Neural crest cell (in vitro differentiated cells): ENCODE results near the gene S100A14. TPM values are rescaled to one million over a fixed set of nuclear protein-coding genes. Genes with fewer than 3 reads are reported as not detected.
A peak's percentile ranks its signal among the peaks of the same experiment; 100 is the strongest.
"Not testable (repeated sequence)": the region's sequence is repeated elsewhere in the genome, so short reads cannot be mapped to it uniquely, and the experiment has no call there.

Experiments used
- DNase-seq: peaks from one replicate; pipeline ENCODE4 v3.0.0; 2021; ENCODE audit warnings: low read depth, mixed read lengths, low spot score
- H3K27ac Mint-ChIP-seq: one replicate; pipeline ENCODE4 v1.8.0; 2021; ENCODE audit warnings: mild to moderate bottlenecking, mixed read lengths; ENCODE audit not compliant: unreplicated experiment
- H3K27me3 Mint-ChIP-seq: 2 replicates; pipeline ENCODE4 v1.8.0; 2021; ENCODE audit warnings: low read depth, mild to moderate bottlenecking, mixed read lengths
- H3K36me3 Mint-ChIP-seq: 2 replicates; pipeline ENCODE4 v1.8.0; 2021; ENCODE audit warnings: low read depth, mild to moderate bottlenecking, mixed read lengths
- H3K4me1 Mint-ChIP-seq: 2 replicates; pipeline ENCODE4 v1.8.0; 2021; ENCODE audit warnings: mixed read lengths
- H3K4me3 Mint-ChIP-seq: one replicate; pipeline ENCODE4 v1.8.0; 2021; ENCODE audit warnings: mild to moderate bottlenecking, mixed read lengths
- H3K9me3 Mint-ChIP-seq: 2 replicates; pipeline ENCODE4 v1.8.0; 2021; ENCODE audit warnings: mixed read lengths
- total RNA-seq: library from RNA; stranded (reverse); gene quantifications from 2 replicates; pipeline ENCODE4 v1.2.1, GENCODE V29; 2021
- TF ChIP-seq, protein P1 (sequence below): fragments of 200-600 bp; sonication (generic); conservative IDR thresholded peaks from 2 replicates; pipeline ENCODE4 v1.5.0; 2021; ENCODE audit warnings: antibody characterized with exemption, mild to moderate bottlenecking

S100A14 gene
- total RNA-seq, 1 donor from 2014 or later = not detected

DNA sequence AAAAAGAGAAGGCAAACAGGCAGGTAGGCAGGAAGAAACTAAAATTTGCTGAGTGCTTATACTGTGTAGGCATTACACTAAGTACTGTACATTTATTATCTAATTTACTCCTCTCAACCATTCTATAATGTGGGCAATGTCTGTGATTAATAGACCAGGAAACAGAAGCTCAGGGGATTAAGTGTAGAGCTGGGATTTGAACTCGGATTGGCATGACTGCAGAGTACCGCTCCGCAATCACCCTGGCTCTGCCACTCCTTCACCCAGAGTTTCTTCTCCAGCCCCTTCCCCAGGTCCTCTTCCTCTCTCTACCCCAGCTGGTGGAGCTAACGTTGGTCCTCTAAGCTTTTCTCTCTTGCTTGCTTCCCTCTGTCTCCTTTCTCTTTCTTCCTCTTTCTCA is 39.0 kb downstream of the S100A14 start:
- TF ChIP-seq, protein P1, sequence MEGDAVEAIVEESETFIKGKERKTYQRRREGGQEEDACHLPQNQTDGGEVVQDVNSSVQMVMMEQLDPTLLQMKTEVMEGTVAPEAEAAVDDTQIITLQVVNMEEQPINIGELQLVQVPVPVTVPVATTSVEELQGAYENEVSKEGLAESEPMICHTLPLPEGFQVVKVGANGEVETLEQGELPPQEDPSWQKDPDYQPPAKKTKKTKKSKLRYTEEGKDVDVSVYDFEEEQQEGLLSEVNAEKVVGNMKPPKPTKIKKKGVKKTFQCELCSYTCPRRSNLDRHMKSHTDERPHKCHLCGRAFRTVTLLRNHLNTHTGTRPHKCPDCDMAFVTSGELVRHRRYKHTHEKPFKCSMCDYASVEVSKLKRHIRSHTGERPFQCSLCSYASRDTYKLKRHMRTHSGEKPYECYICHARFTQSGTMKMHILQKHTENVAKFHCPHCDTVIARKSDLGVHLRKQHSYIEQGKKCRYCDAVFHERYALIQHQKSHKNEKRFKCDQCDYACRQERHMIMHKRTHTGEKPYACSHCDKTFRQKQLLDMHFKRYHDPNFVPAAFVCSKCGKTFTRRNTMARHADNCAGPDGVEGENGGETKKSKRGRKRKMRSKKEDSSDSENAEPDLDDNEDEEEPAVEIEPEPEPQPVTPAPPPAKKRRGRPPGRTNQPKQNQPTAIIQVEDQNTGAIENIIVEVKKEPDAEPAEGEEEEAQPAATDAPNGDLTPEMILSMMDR = no peak
- no peaks in the 10 kb centered on the region for H3K36me3 Mint-ChIP-seq
- no peaks in the 10 kb centered on the region for H3K27me3 Mint-ChIP-seq
- H3K4me1 Mint-ChIP-seq = peaks cover 19% of the 10 kb centered on the region
- no peak overlapping the region for H3K4me3 Mint-ChIP-seq
- H3K27ac Mint-ChIP-seq = no peak overlapping the region
- no peaks in the 10 kb centered on the region for H3K9me3 Mint-ChIP-seq
- no peak for DNase-seq

DNA sequence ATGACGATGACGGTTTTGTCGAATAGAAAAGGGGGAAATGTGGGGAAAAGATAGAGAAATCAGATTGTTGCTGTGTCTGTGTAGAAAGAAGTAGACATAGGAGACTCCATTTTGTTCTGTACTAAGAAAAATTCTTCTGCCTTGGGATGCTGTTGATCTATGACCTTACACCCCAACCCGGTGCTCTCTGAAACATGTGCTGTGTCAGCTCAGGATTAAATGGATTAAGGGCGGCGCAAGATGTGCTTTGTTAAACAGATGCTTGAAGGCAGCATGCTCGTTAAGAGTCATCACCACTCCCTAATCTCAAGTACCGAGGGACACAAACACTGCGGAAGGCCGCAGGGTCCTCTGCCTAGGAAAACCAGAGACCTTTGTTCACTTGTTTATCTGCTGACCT is 40.6 kb downstream of the S100A14 start:
- not testable (repeated sequence) for H3K36me3 Mint-ChIP-seq, H3K27ac Mint-ChIP-seq, DNase-seq, H3K27me3 Mint-ChIP-seq, H3K9me3 Mint-ChIP-seq, H3K4me3 Mint-ChIP-seq
- H3K4me1 Mint-ChIP-seq = peaks cover 26% of the 10 kb centered on the region

DNA sequence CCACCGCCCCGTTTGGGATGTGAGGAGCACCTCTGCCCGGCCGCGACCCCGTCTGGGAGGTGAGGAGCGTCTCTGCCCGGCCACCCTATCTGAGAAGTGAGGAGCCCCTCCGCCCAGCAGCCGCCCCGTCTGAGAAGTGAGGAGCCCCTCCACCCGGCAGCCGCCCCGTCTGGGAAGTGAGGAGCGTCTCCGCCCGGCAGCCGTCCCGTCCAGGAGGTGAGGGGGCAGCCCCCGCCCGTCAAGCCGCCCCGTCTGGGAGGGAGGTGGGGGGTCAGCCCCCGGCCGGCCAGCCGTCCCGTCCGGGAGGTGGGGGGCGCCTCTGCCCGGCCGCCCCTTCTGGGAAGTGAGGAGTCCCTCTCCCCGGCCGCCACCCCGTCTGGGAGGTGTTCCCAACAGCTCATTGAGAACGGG is 41.0 kb downstream of the S100A14 start:
- peaks cover 26% of the 10 kb centered on the region for H3K4me1 Mint-ChIP-seq
- not testable (repeated sequence) for H3K36me3 Mint-ChIP-seq, H3K9me3 Mint-ChIP-seq, H3K4me3 Mint-ChIP-seq, H3K27me3 Mint-ChIP-seq, DNase-seq, H3K27ac Mint-ChIP-seq

DNA sequence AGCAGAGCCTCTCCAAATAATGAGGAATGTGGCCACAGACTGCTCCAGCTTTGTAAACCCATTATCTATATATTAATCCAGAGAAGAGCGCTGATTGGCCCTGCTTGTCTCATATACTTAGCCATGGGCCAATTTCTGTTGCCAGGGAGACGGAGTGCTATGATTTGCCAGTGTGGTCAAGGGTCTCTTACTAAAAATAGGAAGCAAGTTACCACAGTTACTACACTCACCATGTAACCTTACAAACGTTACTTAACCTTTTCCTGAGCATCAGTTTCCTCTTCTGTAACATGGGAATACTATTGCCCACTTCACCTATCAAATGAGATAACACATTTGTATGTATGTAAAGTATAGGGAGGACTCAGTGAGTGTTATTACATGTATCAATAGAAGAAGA is 42.8 kb downstream of the S100A14 start:
- H3K27ac Mint-ChIP-seq = no peak overlapping the region
- H3K9me3 Mint-ChIP-seq = no peaks in the 10 kb centered on the region
- no peaks in the 10 kb centered on the region for H3K27me3 Mint-ChIP-seq
- H3K4me1 Mint-ChIP-seq = peaks cover 37% of the 10 kb centered on the region
- TF ChIP-seq, protein P1 = no peak
- DNase-seq = no peak
- no peak overlapping the region for H3K4me3 Mint-ChIP-seq
- H3K36me3 Mint-ChIP-seq = no peaks in the 10 kb centered on the region

DNA sequence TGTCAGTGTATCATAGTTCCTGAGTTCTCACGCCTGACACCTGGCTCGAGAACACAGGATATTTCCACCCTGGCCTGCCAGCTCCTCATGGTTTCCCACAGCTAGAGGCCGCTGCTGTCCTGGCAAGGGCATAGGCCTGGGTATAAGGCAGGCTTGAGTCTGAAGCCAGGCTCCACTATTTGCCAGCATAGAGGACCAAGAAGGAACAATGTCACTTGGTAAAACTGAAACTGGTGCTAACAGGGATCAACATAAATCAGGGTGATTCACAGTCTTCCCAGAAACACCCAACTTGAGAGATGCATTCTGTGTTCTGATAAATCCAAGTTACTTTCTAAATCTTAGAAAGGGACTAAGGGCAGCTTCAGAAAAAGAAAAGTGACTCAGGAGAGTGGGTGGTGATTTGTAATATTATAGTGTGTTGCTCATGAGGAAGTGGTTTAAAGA is 43.5 kb downstream of the S100A14 start:
- Mint-ChIP-seq H3K27me3 (no peaks in the 10 kb centered on the region), H3K27ac (no peak overlapping the region), H3K9me3 (no peaks in the 10 kb centered on the region), H3K4me3 (no peak overlapping the region), H3K4me1 (peaks cover 37% of the 10 kb centered on the region), H3K36me3 (no peaks in the 10 kb centered on the region)
- TF ChIP-seq, protein P1 = peak; percentile 62
- DNase-seq = peak; percentile 36

DNA sequence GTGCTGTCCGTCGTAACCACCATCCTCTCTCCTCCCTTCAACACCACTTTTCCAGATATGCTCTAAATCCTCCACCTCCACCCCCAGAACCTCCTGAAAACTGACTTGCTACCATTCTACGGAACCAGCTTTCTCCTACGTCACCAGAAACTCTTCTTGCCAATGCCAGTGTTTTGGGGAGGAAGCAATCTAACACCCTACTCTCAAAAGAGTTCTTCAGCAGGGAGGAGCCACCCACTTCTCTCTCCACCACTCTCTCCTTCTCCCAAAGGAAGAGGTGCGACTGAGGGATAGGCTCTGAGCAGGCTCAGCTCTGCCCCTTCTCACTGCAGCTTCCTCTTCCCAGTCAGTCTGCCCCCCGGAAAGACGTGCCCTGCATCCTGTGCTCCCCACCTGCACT is 44.4 kb downstream of the S100A14 start:
- H3K27ac Mint-ChIP-seq = no peak overlapping the region
- no peaks in the 10 kb centered on the region for H3K36me3 Mint-ChIP-seq
- no peak overlapping the region for H3K4me3 Mint-ChIP-seq
- TF ChIP-seq, protein P1 = no peak
- no peaks in the 10 kb centered on the region for H3K27me3 Mint-ChIP-seq
- no peak for DNase-seq
- no peaks in the 10 kb centered on the region for H3K9me3 Mint-ChIP-seq
- H3K4me1 Mint-ChIP-seq = peaks cover 44% of the 10 kb centered on the region

DNA sequence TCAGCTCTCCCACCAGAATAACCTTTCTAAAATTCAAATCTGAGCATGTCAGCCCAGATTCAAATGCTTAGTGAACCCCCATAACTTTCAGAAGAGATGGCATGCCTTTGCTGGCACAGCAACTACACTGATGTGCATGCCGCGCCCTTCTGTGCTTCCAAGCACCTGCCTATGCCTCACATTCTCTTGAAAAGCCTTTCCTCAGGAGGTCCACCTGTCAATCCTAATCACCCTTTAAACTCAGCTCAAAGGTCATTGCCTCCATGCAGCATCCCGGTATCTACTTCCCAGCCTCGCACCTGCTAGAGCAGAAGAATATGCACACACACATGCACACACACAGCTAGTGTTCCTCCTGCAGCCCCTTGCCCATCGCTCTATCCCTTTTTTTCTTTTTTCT is 45.3 kb downstream of the S100A14 start:
- Mint-ChIP-seq H3K4me3 (no peak overlapping the region), H3K27ac (peak overlapping the region; percentile 43), H3K4me1 (peaks cover 53% of the 10 kb centered on the region), H3K27me3 (no peaks in the 10 kb centered on the region), H3K9me3 (no peaks in the 10 kb centered on the region), H3K36me3 (no peaks in the 10 kb centered on the region)
- TF ChIP-seq, protein P1 = no peak
- DNase-seq = no peak
